Chondrocyte (in vitro differentiated cells): ENCODE results near the gene PRTFDC1. TPM values are rescaled to one million over a fixed set of nuclear protein-coding genes. Genes with fewer than 3 reads are reported as not detected.

ENCODE experiments used
- DNase-seq: peaks from one replicate; pipeline ENCODE4 v3.0.0; 2021; ENCODE audit warnings: mixed read lengths, low spot score
- H3K27ac Mint-ChIP-seq: one replicate; pipeline ENCODE4 v1.8.0; 2021; ENCODE audit warnings: mild to moderate bottlenecking, moderate library complexity, mixed read lengths; ENCODE audit not compliant: unreplicated experiment
- H3K27me3 Mint-ChIP-seq: 2 replicates; pipeline ENCODE4 v1.8.0; 2021; ENCODE audit warnings: low read depth, mixed read lengths
- H3K36me3 Mint-ChIP-seq: 2 replicates; pipeline ENCODE4 v1.8.0; 2021; ENCODE audit warnings: low read depth, mixed read lengths
- H3K4me1 Mint-ChIP-seq: 2 replicates; pipeline ENCODE4 v1.8.0; 2021; ENCODE audit warnings: low read depth, mild to moderate bottlenecking, mixed read lengths
- H3K4me3 Mint-ChIP-seq: one replicate; pipeline ENCODE4 v1.8.0; 2021; ENCODE audit warnings: mild to moderate bottlenecking, moderate library complexity, mixed read lengths; ENCODE audit not compliant: unreplicated experiment
- H3K9me3 Mint-ChIP-seq: 2 replicates; pipeline ENCODE4 v1.8.0; 2021; ENCODE audit warnings: low read depth, mixed read lengths
- total RNA-seq: library from RNA; stranded (reverse); gene quantifications from 3 replicates; pipeline ENCODE4 v1.2.1, GENCODE V29; 2021
- TF ChIP-seq, protein P1 (sequence below): fragments of 200-600 bp; sonication (generic); IDR thresholded peaks from 2 replicates; pipeline ENCODE4 v1.5.0; 2021; ENCODE audit warnings: antibody characterized with exemption, mild to moderate bottlenecking, moderate library complexity

The PRTFDC1 gene
- total RNA-seq, 1 donor from 2014 or later = 13.1 TPM

- Mint-ChIP-seq H3K4me3 (no peak overlapping the region), H3K9me3 (no peaks in the 10 kb centered on the region), H3K27me3 (no peaks in the 10 kb centered on the region), H3K4me1 (no peaks in the 10 kb centered on the region), H3K36me3 (peaks cover 1% of the 10 kb centered on the region), H3K27ac (no peak overlapping the region)
- no peak for DNase-seq
- TF ChIP-seq, protein P1, sequence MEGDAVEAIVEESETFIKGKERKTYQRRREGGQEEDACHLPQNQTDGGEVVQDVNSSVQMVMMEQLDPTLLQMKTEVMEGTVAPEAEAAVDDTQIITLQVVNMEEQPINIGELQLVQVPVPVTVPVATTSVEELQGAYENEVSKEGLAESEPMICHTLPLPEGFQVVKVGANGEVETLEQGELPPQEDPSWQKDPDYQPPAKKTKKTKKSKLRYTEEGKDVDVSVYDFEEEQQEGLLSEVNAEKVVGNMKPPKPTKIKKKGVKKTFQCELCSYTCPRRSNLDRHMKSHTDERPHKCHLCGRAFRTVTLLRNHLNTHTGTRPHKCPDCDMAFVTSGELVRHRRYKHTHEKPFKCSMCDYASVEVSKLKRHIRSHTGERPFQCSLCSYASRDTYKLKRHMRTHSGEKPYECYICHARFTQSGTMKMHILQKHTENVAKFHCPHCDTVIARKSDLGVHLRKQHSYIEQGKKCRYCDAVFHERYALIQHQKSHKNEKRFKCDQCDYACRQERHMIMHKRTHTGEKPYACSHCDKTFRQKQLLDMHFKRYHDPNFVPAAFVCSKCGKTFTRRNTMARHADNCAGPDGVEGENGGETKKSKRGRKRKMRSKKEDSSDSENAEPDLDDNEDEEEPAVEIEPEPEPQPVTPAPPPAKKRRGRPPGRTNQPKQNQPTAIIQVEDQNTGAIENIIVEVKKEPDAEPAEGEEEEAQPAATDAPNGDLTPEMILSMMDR = no peak
Observed at GRCh38 chr10:24804956-24805355, 147.4 kb downstream of the PRTFDC1 start.

GRCh38 chr10:24804392-24804791 lies 148.0 kb downstream of the PRTFDC1 start:
- Mint-ChIP-seq H3K27ac (no peak overlapping the region), H3K4me3 (no peak overlapping the region), H3K9me3 (no peaks in the 10 kb centered on the region), H3K36me3 (peaks cover 1% of the 10 kb centered on the region), H3K4me1 (no peaks in the 10 kb centered on the region), H3K27me3 (no peaks in the 10 kb centered on the region)
- DNase-seq = no peak
- TF ChIP-seq, protein P1 = no peak

- no peaks in the 10 kb centered on the region for H3K9me3 Mint-ChIP-seq
- DNase-seq = no peak
- no peaks in the 10 kb centered on the region for H3K27me3 Mint-ChIP-seq
- no peak overlapping the region for H3K4me3 Mint-ChIP-seq
- no peak overlapping the region for H3K27ac Mint-ChIP-seq
- TF ChIP-seq, protein P1 = no peak
- H3K36me3 Mint-ChIP-seq = peaks cover 1% of the 10 kb centered on the region
- no peaks in the 10 kb centered on the region for H3K4me1 Mint-ChIP-seq
Observed at GRCh38 chr10:24802378-24802777, 150.0 kb downstream of the PRTFDC1 start.

GRCh38 chr10:24800861-24801260 lies 151.5 kb downstream of the PRTFDC1 start:
- TF ChIP-seq, protein P1 = no peak
- Mint-ChIP-seq H3K4me3 (no peak overlapping the region), H3K27me3 (no peaks in the 10 kb centered on the region), H3K27ac (no peak overlapping the region), H3K9me3 (no peaks in the 10 kb centered on the region), H3K4me1 (no peaks in the 10 kb centered on the region), H3K36me3 (peaks cover 1% of the 10 kb centered on the region)
- DNase-seq = no peak

Other genes starting within 250 kb of the PRTFDC1 start
- 97.7 to 162 TPM (median 108 TPM) in 3 replicates for gene ARHGAP21, start 228.7 kb downstream of the PRTFDC1 start, total RNA-seq
- gene ENKUR, start 63.6 kb upstream of the PRTFDC1 start, total RNA-seq = 0.45 to 3.2 TPM (median 0.56 TPM) in 3 replicates
- 3.0 to 5.3 TPM (median 3.3 TPM) in 3 replicates for gene THNSL1, start 64.0 kb upstream of the PRTFDC1 start, total RNA-seq
- 0.08 to 0.39 TPM (median 0.10 TPM) in 3 replicates for gene GPR158, start 222.4 kb upstream of the PRTFDC1 start, total RNA-seq